ENCODE results near the gene NOTCH1.
"Not testable (repeated sequence)": the region's sequence is repeated elsewhere in the genome, so short reads cannot be mapped to it uniquely, and the experiment has no call there.

The NOTCH1 gene

GRCh38 chr9:136584934-136585333 lies 39.1 kb upstream of the NOTCH1 start:
- Mint-ChIP-seq H3K36me3 (no peaks in the 10 kb centered on the region), H3K4me3 (no peak overlapping the region), H3K27ac (no peak overlapping the region), H3K27me3 (peaks cover 15% of the 10 kb centered on the region), H3K4me1 (peaks cover 13% of the 10 kb centered on the region), H3K9me3 (no peaks in the 10 kb centered on the region)
- ATAC-seq (ENCODE audit: low read depth) (no peak), DNase-seq (ENCODE audit: low spot score in 2 of 2) (no peak)

GRCh38 chr9:136584401-136584932 lies 38.6 kb upstream of the NOTCH1 start:
- ATAC-seq (ENCODE audit: low read depth) (no peak), DNase-seq (ENCODE audit: low spot score in 2 of 2) (no peak)
- H3K4me3 Mint-ChIP-seq, result no peak overlapping the region
- no peaks in the 10 kb centered on the region for H3K36me3 Mint-ChIP-seq
- no peak overlapping the region for H3K27ac Mint-ChIP-seq
- H3K27me3 Mint-ChIP-seq, result peaks cover 18% of the 10 kb centered on the region
- H3K4me1 Mint-ChIP-seq, result peaks cover 18% of the 10 kb centered on the region
- H3K9me3 Mint-ChIP-seq, result peaks cover 4% of the 10 kb centered on the region

- Mint-ChIP-seq H3K4me1 (peaks cover 15% of the 10 kb centered on the region), H3K27me3 (peaks cover 15% of the 10 kb centered on the region), H3K9me3 (peaks cover 4% of the 10 kb centered on the region), H3K27ac (no peak overlapping the region), H3K4me3 (no peak overlapping the region), H3K36me3 (no peaks in the 10 kb centered on the region)
- DNase-seq (ENCODE audit: low spot score in 2 of 2) (no peak), ATAC-seq (ENCODE audit: low read depth) (no peak)
These were observed 37.3 kb upstream of the NOTCH1 start for GRCh38 chr9:136582977-136583735.

DNA sequence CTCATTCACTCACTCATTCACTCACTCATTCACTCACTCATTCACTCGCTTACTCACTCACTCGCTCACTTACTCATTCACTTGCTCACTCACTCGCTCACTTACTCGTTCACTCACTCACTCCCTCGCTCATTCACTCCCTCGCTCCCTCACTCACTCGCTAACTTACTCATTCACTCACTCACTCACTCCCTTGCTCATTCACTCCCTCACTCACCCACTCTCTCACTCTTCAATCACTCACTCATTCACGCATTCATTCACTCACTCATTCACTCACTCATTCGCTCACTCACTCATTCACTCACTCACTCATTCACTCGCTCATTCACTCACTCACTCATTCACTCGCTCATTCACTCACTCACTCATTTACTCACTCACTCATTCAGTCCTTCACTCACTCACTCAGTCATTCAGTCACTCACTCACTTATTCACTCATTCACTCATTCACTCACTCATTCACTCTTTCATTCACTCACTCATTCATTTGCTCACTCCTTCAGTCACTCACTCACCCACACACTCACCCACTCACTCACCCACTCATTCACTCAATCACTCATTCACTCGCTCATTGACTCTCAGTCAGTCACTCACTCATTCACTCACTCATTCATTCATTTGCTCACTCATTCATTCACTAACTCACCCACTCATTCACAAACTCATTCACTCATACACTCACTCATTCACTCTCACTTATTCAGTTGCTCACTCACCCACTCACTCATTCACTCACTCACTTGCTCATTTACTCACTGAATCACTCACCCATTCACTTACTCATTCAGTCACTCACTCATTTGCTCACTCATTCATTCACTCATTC lies 36.0 kb upstream of the NOTCH1 start:
- no peak for DNase-seq (ENCODE audit: low spot score in 2 of 2)
- Mint-ChIP-seq H3K4me1 (peaks cover 15% of the 10 kb centered on the region), H3K36me3 (no peaks in the 10 kb centered on the region), H3K9me3 (peaks cover 4% of the 10 kb centered on the region), H3K27me3 (peaks cover 15% of the 10 kb centered on the region), H3K4me3 (no peak overlapping the region), H3K27ac (no peak overlapping the region)
- no peak for ATAC-seq (ENCODE audit: low read depth)

DNA sequence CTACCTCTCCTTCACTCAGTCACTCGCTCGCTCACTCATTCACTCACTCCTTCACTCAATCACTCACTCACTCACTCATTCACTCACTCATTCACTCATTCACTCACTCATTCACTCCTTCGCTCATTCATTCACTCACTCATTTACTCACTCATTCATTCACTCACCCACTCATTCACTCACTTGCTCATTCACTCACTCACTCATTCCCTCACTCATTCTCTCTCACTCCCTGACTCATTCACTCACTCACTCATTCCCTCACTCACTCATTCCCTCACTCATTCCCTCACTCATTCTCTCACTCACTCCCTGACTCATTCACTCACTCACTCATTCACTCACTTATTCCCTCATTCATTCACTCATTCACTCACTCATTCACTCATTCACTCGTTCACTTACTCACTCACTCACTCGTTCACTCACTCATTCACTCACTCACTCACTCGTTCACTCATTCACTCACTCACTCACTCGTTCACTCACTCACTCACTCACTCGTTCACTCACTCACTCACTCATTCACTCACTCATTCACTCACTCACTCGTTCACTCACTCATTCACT lies 33.9 kb upstream of the NOTCH1 start:
- Mint-ChIP-seq H3K27me3 (peaks cover 11% of the 10 kb centered on the region), H3K27ac (peak overlapping the region; percentile 25), H3K4me3 (peak overlapping the region; percentile 28), H3K4me1 (peaks cover 11% of the 10 kb centered on the region)
- not testable (repeated sequence) for H3K9me3 Mint-ChIP-seq; H3K36me3 Mint-ChIP-seq; ATAC-seq (ENCODE audit: low read depth); DNase-seq (ENCODE audit: low spot score in 2 of 2)

DNA sequence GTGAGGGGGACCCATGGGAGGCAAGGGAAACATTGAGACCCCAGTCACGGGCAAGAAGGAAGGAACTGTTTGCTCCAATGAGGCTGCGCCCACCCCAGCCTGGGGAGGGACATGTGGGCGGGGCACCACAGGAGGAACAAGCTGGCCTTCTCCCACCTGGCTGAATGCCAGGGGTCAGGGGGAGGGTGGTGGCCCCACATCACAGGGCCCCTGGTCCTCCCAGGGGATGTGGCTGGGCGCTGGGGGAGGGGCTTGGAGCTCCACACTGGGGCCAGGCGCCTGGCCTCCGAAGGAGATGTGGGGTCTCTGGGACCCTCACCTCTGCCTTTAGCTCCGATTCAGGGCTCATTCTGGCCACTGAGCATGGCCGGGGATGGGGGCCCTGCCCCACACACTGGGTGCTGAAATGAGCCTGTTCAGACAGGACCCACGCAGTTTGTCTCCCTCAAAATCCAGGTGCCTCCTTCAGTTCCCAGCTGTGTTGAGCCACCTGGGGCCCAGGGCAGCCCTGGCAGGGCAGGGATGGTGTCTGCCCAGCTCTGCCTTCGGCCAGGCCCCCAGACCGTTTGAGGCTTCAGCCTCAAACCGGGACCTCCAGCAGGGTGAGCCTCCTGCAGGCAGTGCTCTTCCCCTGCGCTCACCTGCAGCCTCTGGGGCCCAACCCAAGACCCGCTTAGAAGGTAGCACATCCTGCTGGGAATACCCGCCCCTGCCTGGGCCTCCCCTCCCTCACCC lies 33.2 kb upstream of the NOTCH1 start:
- H3K27me3 Mint-ChIP-seq, result peaks cover 11% of the 10 kb centered on the region
- ATAC-seq (ENCODE audit: low read depth), result peak; percentile 76
- peaks cover 4% of the 10 kb centered on the region for H3K9me3 Mint-ChIP-seq
- H3K36me3 Mint-ChIP-seq, result no peaks in the 10 kb centered on the region
- peaks cover 11% of the 10 kb centered on the region for H3K4me1 Mint-ChIP-seq
- H3K27ac Mint-ChIP-seq, result peak overlapping the region; percentile 25
- no peak overlapping the region for H3K4me3 Mint-ChIP-seq
- no peak for DNase-seq (ENCODE audit: low spot score in 2 of 2)

DNA sequence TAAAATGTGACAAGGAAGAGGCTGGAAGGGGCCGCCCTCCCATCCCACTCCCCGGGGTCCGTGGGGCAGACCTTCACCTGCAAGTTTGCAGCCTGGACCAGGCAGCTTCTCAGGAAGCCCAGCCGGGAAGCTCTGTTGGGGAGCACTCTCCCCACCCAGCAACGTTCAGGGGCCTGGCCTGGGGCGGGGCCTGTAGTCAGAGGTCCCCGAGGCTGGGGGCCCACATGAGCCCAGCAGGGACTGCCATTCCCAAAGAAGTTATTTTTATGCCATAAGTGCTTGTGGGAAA lies 32.7 kb upstream of the NOTCH1 start:
- H3K4me1 Mint-ChIP-seq, result peaks cover 11% of the 10 kb centered on the region
- H3K9me3 Mint-ChIP-seq, result peaks cover 4% of the 10 kb centered on the region
- H3K27me3 Mint-ChIP-seq, result peaks cover 11% of the 10 kb centered on the region
- H3K4me3 Mint-ChIP-seq, result no peak overlapping the region
- no peak overlapping the region for H3K27ac Mint-ChIP-seq
- ATAC-seq (ENCODE audit: low read depth), result peak; percentile 24
- H3K36me3 Mint-ChIP-seq, result no peaks in the 10 kb centered on the region
- DNase-seq (ENCODE audit: low spot score in 2 of 2), result no peak

DNA sequence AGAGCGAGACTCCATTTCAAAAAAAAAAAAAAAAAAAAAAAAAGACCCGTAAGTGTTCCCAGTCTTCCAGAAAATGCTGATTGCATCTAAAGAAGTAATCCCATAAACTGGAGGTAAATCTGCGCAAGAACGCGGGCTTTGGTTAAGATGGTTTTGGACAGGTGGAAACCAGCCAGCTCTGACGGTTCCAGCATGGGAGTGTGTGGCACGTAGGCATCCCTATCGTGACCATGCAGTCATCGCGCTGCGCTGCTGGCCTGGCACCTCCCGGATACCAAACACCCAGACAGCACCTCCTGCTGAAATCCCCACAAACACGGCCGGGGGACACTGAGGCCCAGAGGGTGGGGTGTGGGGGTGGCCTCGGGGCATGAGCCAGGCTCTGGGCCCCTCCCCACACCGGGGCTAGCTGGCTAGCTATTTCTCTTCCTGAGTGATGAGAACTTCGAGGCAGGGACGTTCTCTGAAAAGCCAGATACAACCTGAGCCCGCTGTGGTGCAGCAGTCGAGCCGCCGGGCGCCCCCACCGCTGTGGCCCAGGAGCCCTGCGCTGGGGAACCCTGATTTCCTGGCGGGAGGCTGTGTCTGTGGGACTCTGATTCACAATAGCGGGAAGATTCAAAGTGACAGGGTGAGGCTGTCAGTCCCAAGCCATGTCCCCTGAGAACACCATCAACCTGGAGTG lies 32.2 kb upstream of the NOTCH1 start:
- peaks cover 11% of the 10 kb centered on the region for H3K27me3 Mint-ChIP-seq
- H3K27ac Mint-ChIP-seq, result no peak overlapping the region
- H3K36me3 Mint-ChIP-seq, result no peaks in the 10 kb centered on the region
- H3K9me3 Mint-ChIP-seq, result peaks cover 4% of the 10 kb centered on the region
- no peak overlapping the region for H3K4me3 Mint-ChIP-seq
- H3K4me1 Mint-ChIP-seq, result peaks cover 11% of the 10 kb centered on the region
- DNase-seq (ENCODE audit: low spot score in 2 of 2) (no peak), ATAC-seq (ENCODE audit: low read depth) (peak; percentile 24)

GRCh38 chr9:136576269-136576626 lies 30.4 kb upstream of the NOTCH1 start:
- H3K4me3 Mint-ChIP-seq, result no peak overlapping the region
- H3K4me1 Mint-ChIP-seq, result peaks cover 11% of the 10 kb centered on the region
- no peak overlapping the region for H3K27ac Mint-ChIP-seq
- no peak for DNase-seq (ENCODE audit: low spot score in 2 of 2)
- H3K36me3 Mint-ChIP-seq, result no peaks in the 10 kb centered on the region
- H3K27me3 Mint-ChIP-seq, result peaks cover 13% of the 10 kb centered on the region
- ATAC-seq (ENCODE audit: low read depth), result no peak
- peaks cover 4% of the 10 kb centered on the region for H3K9me3 Mint-ChIP-seq

DNA sequence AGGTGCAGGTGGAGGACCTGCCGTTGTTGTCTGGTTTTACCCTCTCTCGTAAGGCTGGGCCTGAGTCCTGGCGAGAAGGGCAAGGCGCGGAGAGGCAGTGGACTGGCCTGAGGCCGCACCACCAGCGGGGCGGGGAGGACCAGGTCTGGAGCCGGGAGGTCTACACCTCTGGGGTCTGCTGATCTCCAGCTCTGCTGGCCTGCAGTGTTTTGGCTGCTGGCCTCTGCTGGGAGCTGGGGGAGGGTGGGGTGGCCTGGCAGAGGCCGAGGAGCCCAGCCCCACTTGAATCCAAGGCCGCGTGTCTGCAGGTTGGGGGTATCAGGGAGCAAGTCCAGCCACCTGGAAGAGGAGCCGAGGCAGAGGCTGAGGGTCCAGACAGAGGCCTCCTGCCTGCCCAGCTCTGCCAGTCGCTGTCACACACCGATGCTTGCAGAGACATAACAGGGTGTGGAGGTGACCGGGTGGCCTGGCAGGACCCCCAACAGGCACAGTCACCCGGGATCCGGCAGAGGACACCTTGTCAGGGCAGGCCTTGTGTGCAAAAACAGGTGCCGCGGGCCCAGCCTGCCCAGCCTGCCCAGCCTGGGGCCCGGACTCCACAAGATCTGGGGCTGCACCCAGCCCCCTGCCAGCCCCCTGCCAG lies 29.9 kb upstream of the NOTCH1 start:
- H3K27me3 Mint-ChIP-seq, result peaks cover 13% of the 10 kb centered on the region
- no peak for ATAC-seq (ENCODE audit: low read depth)
- no peaks in the 10 kb centered on the region for H3K36me3 Mint-ChIP-seq
- peaks cover 4% of the 10 kb centered on the region for H3K9me3 Mint-ChIP-seq
- H3K4me1 Mint-ChIP-seq, result peaks cover 11% of the 10 kb centered on the region
- no peak overlapping the region for H3K27ac Mint-ChIP-seq
- H3K4me3 Mint-ChIP-seq, result no peak overlapping the region
- no peak for DNase-seq (ENCODE audit: low spot score in 2 of 2)

DNA sequence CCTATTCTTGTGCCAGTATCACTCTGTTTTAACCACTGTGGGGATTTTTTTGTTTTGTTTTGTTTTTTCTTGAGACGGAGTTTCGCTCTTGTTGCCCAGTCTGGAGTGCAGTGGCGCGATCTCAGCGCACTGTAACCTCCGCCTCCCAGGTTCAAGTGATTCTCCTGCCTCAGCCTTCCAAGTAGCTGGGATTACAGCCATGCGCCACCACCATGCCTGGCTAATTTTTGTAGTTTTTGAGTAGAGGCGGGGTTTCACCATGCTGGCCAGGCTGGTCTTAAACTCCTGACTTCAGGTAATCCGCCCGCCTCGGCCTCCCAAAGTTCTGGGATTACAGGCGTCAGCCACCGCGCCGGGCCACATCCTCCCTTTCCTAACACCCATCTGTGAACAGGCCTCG lies 28.8 kb upstream of the NOTCH1 start:
- H3K36me3 Mint-ChIP-seq; H3K4me1 Mint-ChIP-seq; H3K9me3 Mint-ChIP-seq; H3K4me3 Mint-ChIP-seq; ATAC-seq (ENCODE audit: low read depth); H3K27me3 Mint-ChIP-seq; DNase-seq (ENCODE audit: low spot score in 2 of 2); H3K27ac Mint-ChIP-seq: not testable (repeated sequence)

DNA sequence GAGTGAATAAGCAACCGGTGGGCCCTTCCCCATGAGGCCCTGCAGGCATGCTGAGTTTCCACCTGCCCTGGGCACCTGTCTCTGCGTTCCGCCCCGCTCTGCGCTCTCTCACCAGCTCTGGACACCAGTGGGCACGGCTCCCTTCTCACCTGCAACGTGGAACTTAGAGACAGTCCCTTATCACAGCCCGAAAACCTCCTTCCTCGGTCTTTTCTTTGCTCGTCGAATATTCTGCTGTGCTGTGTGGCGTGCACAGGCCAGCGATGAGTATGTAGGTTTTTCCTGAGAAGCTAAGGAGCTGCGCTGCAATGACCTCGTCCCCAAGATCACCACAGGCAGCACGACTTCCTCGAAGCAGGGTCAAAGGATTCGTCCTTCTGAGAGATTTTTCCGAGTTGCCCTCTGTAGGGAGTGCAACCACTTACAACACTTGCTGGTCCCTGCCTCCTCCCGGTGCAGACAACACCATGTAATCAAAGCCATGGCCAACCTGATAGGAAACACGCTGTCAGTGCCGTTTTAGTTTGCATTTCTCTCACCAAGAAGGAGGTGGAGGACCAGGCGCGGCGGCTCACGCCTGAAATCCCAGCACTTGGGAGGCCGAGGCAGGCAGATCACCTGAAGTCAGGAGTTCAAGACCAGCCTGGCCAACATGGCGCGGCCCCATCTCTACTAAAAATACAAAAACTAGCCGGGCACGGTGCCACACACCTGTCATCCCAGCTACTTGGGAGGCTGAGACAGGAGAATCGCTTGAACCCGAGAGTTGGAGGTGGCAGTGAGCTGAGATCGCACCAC lies 27.2 kb upstream of the NOTCH1 start:
- H3K27me3 Mint-ChIP-seq, result peaks cover 4% of the 10 kb centered on the region
- H3K4me3 Mint-ChIP-seq, result no peak overlapping the region
- H3K36me3 Mint-ChIP-seq, result no peaks in the 10 kb centered on the region
- ATAC-seq (ENCODE audit: low read depth) (no peak), DNase-seq (ENCODE audit: low spot score in 2 of 2) (no peak)
- H3K4me1 Mint-ChIP-seq, result peaks cover 5% of the 10 kb centered on the region
- no peak overlapping the region for H3K27ac Mint-ChIP-seq
- H3K9me3 Mint-ChIP-seq, result peaks cover 3% of the 10 kb centered on the region

Measured in memory B cell (primary cell).